Measurements from ENCODE around the gene CTSE. TPM values are rescaled to one million over a fixed set of nuclear protein-coding genes. Genes with fewer than 3 reads are reported as not detected.
A peak's percentile ranks its signal among the peaks of the same experiment; 100 is the strongest.

CTSE gene
- total and polyA plus RNA-seq, 9 of the 15 experiments (the other 6 are each of a cell fraction or from before 2014, with no cell fraction given) = 0.04 to 0.18 (median 0.09) TPM; not detected in 4

GRCh38 chr1:206066479-206067171, 42.9 kb upstream of the CTSE start (continued):
- TF ChIP-seq CBFA2T2 (conservative IDR thresholded peaks at IDR 0.05) = peak; percentile 94
- no peak for TF ChIP-seq ZBTB43 (CRISPR knock-in tag; IDR thresholded peaks at IDR 0.05)
- TF ChIP-seq ESRRB (CRISPR knock-in tag; IDR thresholded peaks at IDR 0.05; ENCODE audit: borderline replicate concordance) = no peak
- TF ChIP-seq THAP12 (CRISPR knock-in tag; IDR thresholded peaks at IDR 0.05) = no peak
- TF ChIP-seq MBD2 (IDR thresholded peaks at IDR 0.05; ENCODE audit: borderline replicate concordance, low read depth) = no peak
- TF ChIP-seq SMARCE1 (IDR thresholded peaks at IDR 0.05) = peak; percentile 75; the same call in 1 of the 2 replicates
- peak in 1 of 3 experiments; percentile 72; a peak in 1 of 6 replicates for TF ChIP-seq ZBTB11 (CRISPR knock-in tag; IDR thresholded peaks at IDR 0.05)
- TF ChIP-seq ZNF398 (CRISPR knock-in tag; IDR thresholded peaks at IDR 0.05) = no peak
- no peak for TF ChIP-seq ZC3H11A (IDR thresholded peaks at IDR 0.05; ENCODE audit: low read depth, low read length)
- TF ChIP-seq HLTF (IDR thresholded peaks at IDR 0.05) = no peak
- no peak for TF ChIP-seq ETV5 (CRISPR knock-in tag; IDR thresholded peaks at IDR 0.05; ENCODE audit: low read depth)
- TF ChIP-seq ZNF124 (CRISPR knock-in tag; IDR thresholded peaks at IDR 0.05) = no peak
